Hepatocyte (in vitro differentiated cells): ENCODE data around the gene GNA14.

Source experiments
- CTCF ChIP-seq: fragments of 200-600 bp; sonication (generic); IDR thresholded peaks from 2 replicates; pipeline ENCODE4 v1.5.1; 2016; ENCODE audit warnings: antibody characterized with exemption, mild to moderate bottlenecking; ENCODE audit not compliant: poor library complexity
- EZH2 ChIP-seq: fragments of 200-600 bp; sonication (generic); IDR thresholded peaks from 2 replicates; pipeline ENCODE4 v1.6.1; 2016; ENCODE audit warnings: antibody characterized with exemption, mild to moderate bottlenecking, borderline replicate concordance
- EZH2phosphoT487 ChIP-seq: fragments of 200-600 bp; sonication (generic); IDR thresholded peaks from one replicate; pipeline ENCODE4 v1.6.1; 2018; ENCODE audit warnings: antibody characterized with exemption, mild to moderate bottlenecking, low read depth, moderate library complexity; ENCODE audit not compliant: unreplicated experiment, severe bottlenecking

DNA sequence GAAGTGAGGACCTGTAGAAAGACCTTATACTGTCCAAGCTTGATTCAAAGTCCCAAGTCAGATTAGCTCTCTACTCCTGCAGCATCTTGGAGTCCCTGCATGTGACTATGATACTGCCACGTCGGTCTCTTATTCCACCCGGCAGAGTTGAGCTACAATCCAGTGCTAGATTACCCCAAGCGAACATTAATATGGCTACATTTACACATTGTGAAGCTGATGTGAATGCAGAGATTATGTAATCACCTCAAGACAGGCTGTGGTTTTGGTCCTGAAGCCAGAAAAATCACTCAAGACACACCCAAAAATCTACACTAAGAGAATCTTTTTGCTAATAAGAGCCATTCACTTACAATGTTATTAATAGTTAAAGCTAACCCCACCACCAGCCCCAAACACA lies 116.7 kb downstream of the GNA14 start:
- TF ChIP-seq CTCF (no peak), EZH2 (no peak), EZH2phosphoT487 (no peak)
